GM21528 (cell line): ENCODE measurements around the gene MID1.

Source experiments
- ATAC-seq: cut with Tn5 transposase; IDR thresholded peaks from one replicate; pipeline ENCODE4 v1.9.1; 2021; ENCODE audit warnings: mild to moderate bottlenecking, moderate library complexity; ENCODE audit not compliant: unreplicated experiment, low FRiP score

MID1 gene

DNA sequence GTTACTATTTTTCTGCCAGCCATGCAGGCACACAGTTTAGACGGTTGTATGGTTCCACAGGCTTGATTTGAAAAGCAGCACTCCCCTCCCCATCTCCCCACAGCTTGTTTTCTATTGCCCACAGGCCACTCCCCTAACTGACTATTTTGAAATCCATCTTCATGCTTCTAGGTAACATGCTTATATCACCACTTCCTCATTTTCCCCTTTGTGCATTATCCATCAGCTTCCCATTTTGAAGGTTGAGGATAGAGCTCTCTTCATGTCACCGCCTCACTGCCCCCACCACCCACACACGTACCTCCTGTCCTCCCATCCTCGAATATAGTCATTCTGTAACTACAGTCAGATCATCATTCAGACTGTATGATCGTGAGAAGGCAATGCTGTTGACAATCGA lies 224.7 kb downstream of the MID1 start:
- no peak for ATAC-seq
